HepG2 (cell line): ENCODE data around the gene SLC1A2. TPM values are rescaled to one million over a fixed set of nuclear protein-coding genes. Genes with fewer than 3 reads are reported as not detected.

Experiments
- ATAC-seq: fragments of 200-7000 bp; cut with Tn5 transposase; 3 replicates; pipeline ENCODE4 v1.9.1; 2020; ENCODE audit warnings: mild to moderate bottlenecking, moderate library complexity
- BruUV-seq: library from RNA; stranded (reverse); fragments of 400-500 nt; replicated peaks from 2 replicates; lab custom pipeline; 2021; lab: Mats Ljungman, UMichigan
- CTCF ChIA-PET: fragments of 300-600 bp; formaldehyde crosslinking; extraction: SDS; loops from one replicate; lab custom pipeline; 2021; ENCODE audit warnings: low total read pairs, inconsistent platforms, low intra/inter-chr PET ratio; lab: Yijun Ruan, JAX
- POLR2A ChIA-PET: fragments of 350-600 bp; sonication (Branson Sonifier 250); formaldehyde crosslinking; loops from one replicate; lab custom pipeline; 2020; ENCODE audit warnings: antibody characterized with exemption, inconsistent platforms; lab: Yijun Ruan, JAX
- DNase-seq: peaks from one replicate; pipeline ENCODE4 v3.0.0-alpha.2; 2015; ENCODE audit warnings: low spot score
- FAIRE-seq: peaks from 3 replicates; lab custom pipeline; 2011; peaks lifted over from hg19 to GRCh38; lab: Jason Lieb, UNC
- H2AFZ ChIP-seq: one replicate; pipeline ENCODE4 v1.6.1; 2011; ENCODE audit warnings: low read length, inconsistent platforms
- H3K27ac ChIP-seq: fragments of 300-600 bp; 3 replicates; pipeline ENCODE4 v1.8.0; 2011; ENCODE audit warnings: mixed run types, mild to moderate bottlenecking, mixed read lengths, low read length, inconsistent platforms; ENCODE audit not compliant: insufficient read depth; ENCODE audit errors: extremely low read length
- H3K27me3 ChIP-seq, 2 experiments: fragments of 200-600 bp in 1 of 2; 2 replicates in 1 of 2; 3 replicates in 1 of 2; pipeline versions ENCODE4 v1.6.0 to v1.8.0; 2011; ENCODE audit warnings: low read length in 2 of 2, mild to moderate bottlenecking in 2 of 2, moderate library complexity in 2 of 2, inconsistent platforms in 1 of 2; ENCODE audit not compliant: insufficient read depth in 2 of 2, control insufficient read depth in 1 of 2
- H3K36me3 ChIP-seq, 2 experiments: fragments of 200-600 bp in 1 of 2; replicated peaks in 1 of 2; 2 replicates in 1 of 2; 3 replicates in 1 of 2; pipeline versions ENCODE4 v1.5.1 to v1.8.0; 2011; ENCODE audit warnings: low read length in 2 of 2, inconsistent platforms in 1 of 2; ENCODE audit not compliant: insufficient read depth in 2 of 2, control insufficient read depth in 1 of 2
- H3K4me1 ChIP-seq: 2 replicates; pipeline ENCODE4 v1.5.1; 2012; ENCODE audit warnings: low read length, inconsistent platforms; ENCODE audit not compliant: insufficient read depth
- H3K4me2 ChIP-seq: 2 replicates; pipeline ENCODE4 v1.6.0; 2011; ENCODE audit warnings: low read depth, low read length, inconsistent platforms
- H3K4me3 ChIP-seq, 3 experiments: fragments of 200-600 bp in 1 of 3; sonication (generic), shearing (Covaris generic) in 1 of 3; replicated peaks in 1 of 3; 2 replicates each; pipeline ENCODE4 v1.5.1; 2011 to 2016; ENCODE audit warnings: low read length in 3 of 3, inconsistent platforms in 2 of 3, low read depth in 2 of 3, mild to moderate bottlenecking in 2 of 3, control low read depth in 1 of 3, mixed read lengths in 1 of 3; ENCODE audit not compliant: insufficient read depth in 1 of 3
- H3K79me2 ChIP-seq: one replicate; pipeline ENCODE4 v1.6.1; 2011; ENCODE audit warnings: low read length, inconsistent platforms; ENCODE audit not compliant: insufficient read depth
- H3K9ac ChIP-seq: 2 replicates; pipeline ENCODE4 v1.6.0; 2011; ENCODE audit warnings: mild to moderate bottlenecking, low read depth, low read length, inconsistent platforms; ENCODE audit not compliant: insufficient read depth
- H3K9me3 ChIP-seq: 2 replicates; pipeline ENCODE4 v1.5.1; 2012; ENCODE audit warnings: mild to moderate bottlenecking, low read length
- H4K20me1 ChIP-seq: 2 replicates; pipeline ENCODE4 v1.6.0; 2011; ENCODE audit warnings: inconsistent platforms, mild to moderate bottlenecking, low read length, moderate library complexity; ENCODE audit not compliant: insufficient read depth
- CBX1 ChIP-seq: IDR thresholded peaks from one replicate; pipeline ENCODE4 v1.6.1; 2016; ENCODE audit warnings: antibody characterized with exemption, low read depth
- PRDM10 ChIP-seq: sonication (generic); formaldehyde crosslinking; IDR thresholded peaks from 2 replicates; pipeline ENCODE4 v1.4.0; 2020; ENCODE audit warnings: low read depth, missing genetic modification reagents
- SRSF4 ChIP-seq: fragments of 200-400 bp; formaldehyde crosslinking; IDR thresholded peaks from one replicate; pipeline ENCODE4 v1.6.1; 2018; ENCODE audit warnings: mild to moderate bottlenecking, low read depth, low read length, moderate library complexity; ENCODE audit not compliant: poor library complexity, severe bottlenecking
- ZNF160 ChIP-seq: sonication (generic); formaldehyde crosslinking; IDR thresholded peaks from 2 replicates; pipeline ENCODE4 v1.8.0; 2022; ENCODE audit warnings: mild to moderate bottlenecking, inconsistent platforms, missing genetic modification reagents
- ZNF24 ChIP-seq: fragments of 450-650 bp; IDR thresholded peaks from 2 replicates; pipeline ENCODE4 v1.6.1; 2017; ENCODE audit warnings: antibody characterized with exemption, mild to moderate bottlenecking
- ZNF782 ChIP-seq: sonication (generic); formaldehyde crosslinking; IDR thresholded peaks from 2 replicates; pipeline ENCODE4 v1.4.0; 2020; ENCODE audit warnings: missing genetic modification reagents, mild to moderate bottlenecking, borderline replicate concordance
- ZNF879 ChIP-seq: sonication (generic); formaldehyde crosslinking; IDR thresholded peaks from 2 replicates; pipeline ENCODE4 v1.8.1; 2023; ENCODE audit warnings: missing genetic modification reagents
- ZSCAN20 ChIP-seq: sonication (generic); formaldehyde crosslinking; IDR thresholded peaks from 2 replicates; pipeline ENCODE4 v1.4.0; 2020; ENCODE audit warnings: missing genetic modification reagents, mild to moderate bottlenecking, borderline replicate concordance
- in situ Hi-C: cut with HindIII; loops from 2 replicates; pipeline ENCODE4 v1.10.0; 2017; ENCODE audit warnings: low pct_unique_long_range_greater_than_20kb; ENCODE audit not compliant: extremely low pct_ligation_motif_present
- intact Hi-C: fragments of 100-400 bp; cut with micrococcal nuclease; formaldehyde crosslinking; loops from one replicate; pipeline ENCODE4 v1.10.0; 2022; ENCODE audit not compliant: unreplicated experiment
- polyA plus RNA-seq, 8 experiments: library from polyadenylated mRNA; depleted of rRNA in 3 of 8; stranded (reverse) in 7 of 8; unstranded in 1 of 8; fragments of >200 nt; fragmentation: Illumina TruSeq in 4 of 8; extraction: Trizol in 4 of 8; gene quantifications; 2 replicates each; pipeline versions ENCODE4 v1.2.1 to v1.2.3, GENCODE V29; 2011 to 2016; ENCODE audit warnings: low read depth in 4 of 8, missing spikeins in 1 of 8, mixed read lengths in 1 of 8; ENCODE audit not compliant: insufficient read depth in 1 of 8
- total RNA-seq, 5 experiments: library from RNA; depleted of rRNA; stranded (reverse); fragments of >200 nt; fragmentation: Illumina TruSeq; extraction: Trizol; gene quantifications; 2 replicates each; pipeline ENCODE4 v1.2.3, GENCODE V29; 2016; ENCODE audit warnings: low read depth in 1 of 5

Gene SLC1A2
- total and polyA plus RNA-seq, 2 of the 13 experiments (the other 11 are each of a cell fraction or from before 2014, with no cell fraction given) = 23.2 to 43.2 TPM

GRCh38 chr11:35262735-35263134 is 156.6 kb downstream of the SLC1A2 start:
- Histone ChIP-seq H3K79me2 (no peaks in the 10 kb centered on the region), H3K4me1 (no peaks in the 10 kb centered on the region), H3K9me3 (no peaks in the 10 kb centered on the region), H3K9ac (no peak overlapping the region)
- intact Hi-C loops = no loop called here
- no TSS peak for BruUV-seq
- TF ChIP-seq ZNF879 (no peak), PRDM10 (CRISPR knock-in tag) (no peak), ZNF24 (no peak), ZSCAN20 (no peak), ZNF782 (CRISPR knock-in tag) (no peak), SRSF4 (no peak), ZNF160 (no peak), CBX1 (no peak)
- TF ChIP-seq, all 625 proteins: peak for 0
- Histone ChIP-seq H3K4me3 (no peak overlapping the region), H3K36me3 (peaks cover 0 to 5% of the 10 kb centered on the region in 2 experiments; a peak in 2 of 5 replicates), H4K20me1 (no peaks in the 10 kb centered on the region), H3K4me2 (no peak overlapping the region), H3K27ac (no peak overlapping the region), H2AFZ (no peak overlapping the region), H3K27me3 (no peaks in the 10 kb centered on the region)
- no peak for FAIRE-seq
- ChIA-PET CTCF (no interaction called here), POLR2A (no interaction called here)
- DNase-seq = no peak
- in situ Hi-C loops = no loop called here
- no peak for ATAC-seq
